GM23338 (cell line): ENCODE results near the gene UNC13D. TPM values are rescaled to one million over a fixed set of nuclear protein-coding genes. Genes with fewer than 3 reads are reported as not detected.

Experiments
- ATAC-seq: fragments of 200-7000 bp; cut with Tn5 transposase; 3 replicates; pipeline ENCODE4 v1.9.1; 2020
- DNase-seq: peaks from one replicate; pipeline ENCODE4 v3.0.0-alpha.2; 2015; ENCODE audit warnings: low spot score
- H2AFZ ChIP-seq: fragments of 200-600 bp; sonication (generic); 2 replicates; pipeline ENCODE4 v1.8.0; 2016; ENCODE audit warnings: antibody characterized with exemption, mild to moderate bottlenecking, moderate library complexity
- H3F3A ChIP-seq: fragments of 200-600 bp; sonication (generic); replicated peaks from 2 replicates; pipeline ENCODE4 v1.8.0; 2017; ENCODE audit warnings: antibody characterized with exemption, mixed run types, low read depth
- H3K27ac ChIP-seq: fragments of 200-600 bp; sonication (generic); 2 replicates; pipeline ENCODE4 v1.6.1; 2016; ENCODE audit warnings: low read depth
- H3K27me3 ChIP-seq: fragments of 200-600 bp; sonication (generic); 2 replicates; pipeline ENCODE4 v1.8.0; 2016; ENCODE audit warnings: mild to moderate bottlenecking, mixed run types, moderate library complexity; ENCODE audit not compliant: insufficient read depth
- H3K36me3 ChIP-seq: fragments of 200-600 bp; sonication (generic); 2 replicates; pipeline ENCODE4 v1.8.0; 2016; ENCODE audit warnings: mild to moderate bottlenecking; ENCODE audit not compliant: insufficient read depth
- H3K4me1 ChIP-seq: fragments of 200-600 bp; sonication (generic); 2 replicates; pipeline ENCODE4 v1.8.0; 2016; ENCODE audit warnings: mild to moderate bottlenecking, moderate library complexity; ENCODE audit not compliant: insufficient read depth
- H3K4me2 ChIP-seq: fragments of 200-600 bp; sonication (generic); 2 replicates; pipeline ENCODE4 v1.7.1; 2017; ENCODE audit warnings: mixed run types
- H3K4me3 ChIP-seq: fragments of 200-600 bp; sonication (generic); 2 replicates; pipeline ENCODE4 v1.6.1; 2016; ENCODE audit warnings: mixed run types
- H3K79me2 ChIP-seq: fragments of 200-600 bp; sonication (generic); replicated peaks from 2 replicates; pipeline ENCODE4 v1.8.0; 2017; ENCODE audit warnings: mild to moderate bottlenecking; ENCODE audit not compliant: insufficient read depth
- H3K9me2 ChIP-seq: fragments of 200-600 bp; sonication (generic); 2 replicates; pipeline ENCODE4 v1.8.0; 2017; ENCODE audit not compliant: insufficient read depth
- H4K20me1 ChIP-seq: fragments of 200-600 bp; sonication (generic); replicated peaks from 2 replicates; pipeline ENCODE4 v1.8.0; 2017; ENCODE audit warnings: mild to moderate bottlenecking; ENCODE audit not compliant: insufficient read depth
- H3K27ac Mint-ChIP-seq: 2 replicates; pipeline ENCODE4 v1.8.0; 2020; ENCODE audit warnings: inconsistent platforms, mild to moderate bottlenecking, moderate library complexity, mixed read lengths
- H3K27me3 Mint-ChIP-seq: 3 replicates; pipeline ENCODE4 v1.8.0; 2022; ENCODE audit warnings: low read depth, mild to moderate bottlenecking, moderate library complexity, mixed read lengths, inconsistent platforms; ENCODE audit not compliant: insufficient read depth, poor library complexity
- H3K36me3 Mint-ChIP-seq: 3 replicates; pipeline ENCODE4 v1.8.0; 2021; ENCODE audit warnings: low read depth, mild to moderate bottlenecking, inconsistent platforms, moderate library complexity, mixed read lengths
- H3K4me1 Mint-ChIP-seq: 3 replicates; pipeline ENCODE4 v1.8.0; 2020; ENCODE audit warnings: mild to moderate bottlenecking, inconsistent platforms, mixed read lengths
- H3K4me3 Mint-ChIP-seq: 3 replicates; pipeline ENCODE4 v1.8.0; 2021; ENCODE audit warnings: moderate library complexity, mild to moderate bottlenecking, inconsistent platforms, mixed read lengths
- H3K9me3 Mint-ChIP-seq: 3 replicates; pipeline ENCODE4 v1.8.0; 2020; ENCODE audit warnings: moderate library complexity, mild to moderate bottlenecking, inconsistent platforms, mixed read lengths
- ETS1 ChIP-seq: IDR thresholded peaks from 2 replicates; pipeline ENCODE4 v1.6.1; 2016; ENCODE audit warnings: antibody characterized with exemption
- EZH2 ChIP-seq: fragments of 200-600 bp; sonication (generic); IDR thresholded peaks from one replicate; pipeline ENCODE4 v1.8.0; 2017; ENCODE audit warnings: antibody characterized with exemption, mild to moderate bottlenecking, low read depth; ENCODE audit not compliant: unreplicated experiment
- JUNB ChIP-seq: IDR thresholded peaks from one replicate; pipeline ENCODE4 v1.6.1; 2016; ENCODE audit warnings: antibody characterized with exemption; ENCODE audit not compliant: unreplicated experiment
- NANOG ChIP-seq: IDR thresholded peaks from 2 replicates; pipeline ENCODE4 v1.6.1; 2016; ENCODE audit warnings: antibody characterized with exemption, borderline replicate concordance
- REST ChIP-seq: IDR thresholded peaks from one replicate; pipeline ENCODE4 v1.6.1; 2018; ENCODE audit warnings: antibody characterized with exemption; ENCODE audit not compliant: unreplicated experiment
- STAT1 ChIP-seq: IDR thresholded peaks from one replicate; pipeline ENCODE4 v1.6.1; 2016; ENCODE audit warnings: antibody characterized with exemption; ENCODE audit not compliant: unreplicated experiment
- ZNF114 ChIP-seq: fragments of 250-450 bp; sonication (Bioruptor Pico); IDR thresholded peaks from 2 replicates; pipeline ENCODE4 v1.5.0; 2020; ENCODE audit warnings: mild to moderate bottlenecking, moderate library complexity
- ZNF462 ChIP-seq: fragments of 250-450 bp; sonication (Bioruptor Pico); IDR thresholded peaks from 2 replicates; pipeline ENCODE4 v1.5.0; 2020; ENCODE audit warnings: mild to moderate bottlenecking, moderate library complexity
- polyA plus RNA-seq: library from polyadenylated mRNA; unstranded; fragments of >200 nt; fragmentation: Nextera tagmentation; extraction: Ambion mirVana; gene quantifications from 2 replicates; pipeline ENCODE4 v1.2.1, GENCODE V29; 2016
- total RNA-seq: library from RNA; depleted of rRNA; stranded (reverse); fragments of >200 nt; shearing (Covaris generic); gene quantifications from 2 replicates; pipeline ENCODE4 v1.2.3, GENCODE V29; 2014

UNC13D gene
- total and polyA plus RNA-seq, 2 experiments from 2014 or later: 5.9 to 10.8 TPM

GRCh38 chr17:75828076-75828400, 16.2 kb downstream of the UNC13D start:
- Histone ChIP-seq H3K79me2 (no peaks in the 10 kb centered on the region), H3K36me3 (no peaks in the 10 kb centered on the region), H3K27me3 (no peaks in the 10 kb centered on the region), H2AFZ (peak overlapping the region; percentile 84), H3K9me2 (no peaks in the 10 kb centered on the region), H3K4me2 (peak overlapping the region; percentile 75), H3K27ac (0 out of 2 replicates have a peak overlapping the region, but pooled peaks have one; percentile 39), H4K20me1 (no peaks in the 10 kb centered on the region), H3K4me1 (peaks cover 38% of the 10 kb centered on the region), H3F3A (peaks cover 31% of the 10 kb centered on the region), H3K4me3 (peak overlapping the region; percentile 52)
- H3K4me1 Mint-ChIP-seq: peaks cover 31% of the 10 kb centered on the region
- TF ChIP-seq NANOG (no peak), REST (no peak), ETS1 (no peak), JUNB (no peak), EZH2 (no peak), STAT1 (no peak), ZNF114 (no peak), ZNF462 (no peak)
- H3K27me3 Mint-ChIP-seq: peaks cover 7% of the 10 kb centered on the region
- H3K4me3 Mint-ChIP-seq: peak overlapping the region; percentile 57; the same call in 2 of the 3 replicates
- DNase-seq: peak; percentile 54
- H3K27ac Mint-ChIP-seq: peak overlapping the region; percentile 83
- ATAC-seq: peak; percentile 3
- no peaks in the 10 kb centered on the region for H3K9me3 Mint-ChIP-seq
- peaks cover 8% of the 10 kb centered on the region for H3K36me3 Mint-ChIP-seq
